HS-27A (cell line): Measurements from ENCODE around the gene CHMP5.
A peak's percentile ranks its signal among the peaks of the same experiment; 100 is the strongest.

ENCODE experiments used
- DNase-seq: peaks from one replicate; pipeline ENCODE4 v3.0.0-alpha.2; 2012; ENCODE audit warnings: low read depth, missing footprints

CHMP5 gene

GRCh38 chr9:33318225-33318624 lies 53.4 kb downstream of the CHMP5 start:
- no peak for DNase-seq

- DNase-seq = no peak
These were observed 53.9 kb downstream of the CHMP5 start for GRCh38 chr9:33318781-33319180.

GRCh38 chr9:33320230-33320567 lies 55.4 kb downstream of the CHMP5 start:
- DNase-seq = no peak

DNA sequence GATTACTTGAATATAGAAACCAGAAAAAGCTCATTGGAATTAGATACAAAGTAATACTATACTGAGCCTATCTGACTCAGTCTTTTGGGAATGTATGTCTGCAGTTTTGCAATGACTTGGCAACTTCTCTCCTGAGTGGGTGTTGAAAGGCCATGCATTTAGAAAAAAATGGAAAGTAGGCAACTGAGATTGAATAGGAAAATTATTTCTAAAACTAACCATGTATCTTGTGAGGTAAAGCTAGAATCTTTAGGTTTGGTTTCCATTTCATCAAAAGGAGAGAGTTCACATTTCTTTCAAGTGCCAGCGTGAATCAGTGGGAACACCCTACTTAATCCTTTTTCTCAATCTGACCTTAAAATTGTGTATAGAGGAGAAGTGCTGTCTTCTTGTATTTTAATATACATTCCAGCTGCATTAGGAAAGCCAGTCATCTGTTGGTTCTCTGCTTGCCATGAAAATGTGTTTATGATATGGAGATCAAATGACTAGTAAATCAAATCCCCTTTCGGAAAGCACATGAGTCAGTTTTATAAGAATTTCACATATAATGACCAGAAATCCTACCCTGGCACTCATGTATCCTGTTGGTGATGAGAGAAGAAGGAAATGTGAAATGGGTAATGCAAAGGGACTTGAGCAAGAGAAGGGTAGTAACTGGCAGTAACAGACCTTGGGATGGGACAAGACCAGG lies 55.9 kb downstream of the CHMP5 start:
- peak; percentile 94 for DNase-seq

DNA sequence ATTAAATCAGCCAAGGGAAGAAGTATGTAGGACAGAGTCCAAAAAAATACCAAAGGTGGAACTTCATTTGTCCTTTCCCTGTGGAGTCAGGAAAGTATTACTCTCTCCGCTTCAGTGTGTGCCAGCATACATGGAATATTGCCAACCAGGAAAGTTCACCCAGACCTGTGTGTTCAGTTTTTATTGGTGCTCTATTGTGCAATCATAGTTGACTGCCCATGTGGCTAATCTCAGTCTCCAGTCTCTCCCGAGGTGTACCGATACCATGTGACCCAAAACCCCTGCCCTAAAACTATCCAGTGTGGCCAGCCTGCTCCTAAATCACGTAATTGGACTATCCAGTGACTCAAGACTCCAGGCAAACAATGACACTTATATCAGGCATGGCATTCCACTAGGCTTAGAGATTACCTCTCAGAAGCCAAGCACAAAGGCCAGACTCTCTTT lies 64.3 kb downstream of the CHMP5 start:
- peak; percentile 95 for DNase-seq

- DNase-seq = peak; percentile 40
These were observed 65.1 kb downstream of the CHMP5 start for GRCh38 chr9:33329979-33330378.

DNA sequence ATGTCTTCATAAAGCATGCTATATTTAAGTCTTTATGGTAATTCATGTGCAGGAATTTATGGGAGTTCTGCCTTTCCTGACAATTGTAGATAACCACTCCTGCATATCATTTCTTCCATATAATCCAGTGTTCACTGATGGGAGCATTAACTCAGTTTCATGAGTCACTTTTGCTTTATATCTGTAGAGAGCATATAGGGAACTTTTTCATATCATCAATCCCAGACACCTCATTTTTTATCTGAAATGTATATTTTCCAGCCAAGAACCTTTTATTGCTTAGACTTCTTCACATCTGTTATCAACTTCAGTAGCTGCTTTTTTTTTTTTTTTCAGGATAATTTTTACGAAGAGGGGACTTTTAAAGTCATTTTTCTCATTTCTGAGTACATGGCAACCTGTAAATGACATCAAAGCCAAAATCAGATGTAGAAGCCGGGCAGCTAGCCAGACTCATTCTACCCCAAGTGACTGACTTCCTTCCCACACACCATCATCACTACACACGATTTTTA lies 66.6 kb downstream of the CHMP5 start:
- no peak for DNase-seq
